DMS153 treated with DMSO at 0.1 percent for 48 hours (cell line): Measurements from ENCODE around the gene THRB.

ENCODE experiments used
- DNase-seq: peaks from one replicate; lab custom pipeline; 2025; ENCODE audit not compliant: unreplicated experiment; lab: John Stamatoyannopoulos, UW

The THRB gene

GRCh38 chr3:24357635-24358034 lies 137.0 kb downstream of the THRB start:
- no peak for DNase-seq

GRCh38 chr3:24355806-24356205 lies 138.8 kb downstream of the THRB start:
- no peak for DNase-seq

GRCh38 chr3:24354230-24354629 lies 140.4 kb downstream of the THRB start:
- DNase-seq = no peak

GRCh38 chr3:24352893-24353553 lies 141.6 kb downstream of the THRB start:
- no peak for DNase-seq

GRCh38 chr3:24351779-24352469 lies 142.7 kb downstream of the THRB start:
- DNase-seq = no peak

- no peak for DNase-seq
Measured at GRCh38 chr3:24349367-24350019, 145.2 kb downstream of the THRB start.

- DNase-seq = no peak
Measured at GRCh38 chr3:24348348-24348747, 146.3 kb downstream of the THRB start.

- DNase-seq = no peak
Measured at GRCh38 chr3:24344784-24345439, 149.7 kb downstream of the THRB start.

- no peak for DNase-seq
Measured at GRCh38 chr3:24343084-24343783, 151.4 kb downstream of the THRB start.

GRCh38 chr3:24342275-24342674 lies 152.4 kb downstream of the THRB start:
- no peak for DNase-seq

- DNase-seq = no peak
Measured at GRCh38 chr3:24341668-24342067, 153.0 kb downstream of the THRB start.

GRCh38 chr3:24340966-24341365 lies 153.7 kb downstream of the THRB start:
- no peak for DNase-seq

- no peak for DNase-seq
Measured at GRCh38 chr3:24340161-24340560, 154.5 kb downstream of the THRB start.

GRCh38 chr3:24339266-24339825 lies 155.3 kb downstream of the THRB start:
- no peak for DNase-seq

GRCh38 chr3:24338409-24339130 lies 156.1 kb downstream of the THRB start:
- DNase-seq = no peak

GRCh38 chr3:24336101-24336500 lies 158.5 kb downstream of the THRB start:
- no peak for DNase-seq

- no peak for DNase-seq
Measured at GRCh38 chr3:24332092-24332491, 162.6 kb downstream of the THRB start.

- DNase-seq = no peak
Measured at GRCh38 chr3:24323272-24323671, 171.4 kb downstream of the THRB start.

GRCh38 chr3:24320601-24321000 lies 174.0 kb downstream of the THRB start:
- DNase-seq = no peak

GRCh38 chr3:24318677-24319287 lies 175.9 kb downstream of the THRB start:
- DNase-seq = no peak
